Endothelial cell of hepatic sinusoid (primary cell): ENCODE measurements around the gene RPN1.
"Not testable (repeated sequence)": the region's sequence is repeated elsewhere in the genome, so short reads cannot be mapped to it uniquely, and the experiment has no call there.

Experiments used
- in situ Hi-C: cut with HindIII; loops from 2 replicates; pipeline ENCODE4 v1.10.0; 2017; ENCODE audit warnings: low sequenced_read_pairs

The RPN1 gene

GRCh38 chr3:128653993-128654805 is 3.6 kb upstream of the RPN1 start:
- in situ Hi-C loops: not testable (repeated sequence)

- in situ Hi-C loops: not testable (repeated sequence)
Measured at GRCh38 chr3:128653383-128653992, 2.9 kb upstream of the RPN1 start.

- in situ Hi-C loops: no loop called here
Measured at GRCh38 chr3:128648940-128649663, 1.5 kb downstream of the RPN1 start.

- in situ Hi-C loops: no loop called here
Measured at GRCh38 chr3:128648402-128648801, 2.2 kb downstream of the RPN1 start.

- in situ Hi-C loops: no loop called here
Measured at GRCh38 chr3:128647307-128647706, 3.3 kb downstream of the RPN1 start.

- in situ Hi-C loops: no loop called here
Measured at GRCh38 chr3:128634075-128634611, 16.5 kb downstream of the RPN1 start.

GRCh38 chr3:128632301-128632700 is 18.3 kb downstream of the RPN1 start:
- in situ Hi-C loops: no loop called here

GRCh38 chr3:128629936-128630335 is 20.7 kb downstream of the RPN1 start:
- in situ Hi-C loops: no loop called here

- in situ Hi-C loops: no loop called here
Measured at GRCh38 chr3:128625409-128625945, 25.1 kb downstream of the RPN1 start.

- in situ Hi-C loops: no loop called here
Measured at GRCh38 chr3:128624526-128625138, 26.0 kb downstream of the RPN1 start.

GRCh38 chr3:128623762-128624176 is 26.8 kb downstream of the RPN1 start:
- in situ Hi-C loops: no loop called here

- in situ Hi-C loops: no loop called here
Measured at GRCh38 chr3:128621931-128622330, 28.7 kb downstream of the RPN1 start.

GRCh38 chr3:128621234-128621633 is 29.4 kb downstream of the RPN1 start:
- in situ Hi-C loops: no loop called here

GRCh38 chr3:128620268-128620691 is 30.3 kb downstream of the RPN1 start:
- in situ Hi-C loops: no loop called here

- in situ Hi-C loops: loop anchor here (5.0 kb wide), 1 partner anchor 68 kb away; no protein-coding TSS in a partner anchor
Measured at GRCh38 chr3:128619146-128619890, 31.3 kb downstream of the RPN1 start.

GRCh38 chr3:128618398-128618726 is 32.3 kb downstream of the RPN1 start:
- in situ Hi-C loops: loop anchor here (5.0 kb wide), 1 partner anchor 69 kb away; no protein-coding TSS in a partner anchor

GRCh38 chr3:128617557-128618397 is 32.8 kb downstream of the RPN1 start:
- in situ Hi-C loops: loop anchor here (5.0 kb wide), 1 partner anchor 70 kb away; no protein-coding TSS in a partner anchor

GRCh38 chr3:128617270-128617556 is 33.4 kb downstream of the RPN1 start:
- in situ Hi-C loops: loop anchor here (5.0 kb wide), 1 partner anchor 70 kb away; no protein-coding TSS in a partner anchor
